GM18519 (cell line): Measurements from ENCODE around the gene KCNAB1.
"Not testable (repeated sequence)": the region's sequence is repeated elsewhere in the genome, so short reads cannot be mapped to it uniquely, and the experiment has no call there.

Source experiments
- ATAC-seq: cut with Tn5 transposase; IDR thresholded peaks from one replicate; pipeline ENCODE4 v1.9.1; 2021; ENCODE audit warnings: mild to moderate bottlenecking, moderate library complexity; ENCODE audit not compliant: unreplicated experiment, low FRiP score

The KCNAB1 gene

GRCh38 chr3:156172536-156172935, 52.2 kb downstream of the KCNAB1 start:
- ATAC-seq, result no peak

GRCh38 chr3:156174229-156174847, 54.0 kb downstream of the KCNAB1 start:
- ATAC-seq, result no peak

GRCh38 chr3:156175570-156175969, 55.2 kb downstream of the KCNAB1 start:
- no peak for ATAC-seq

- no peak for ATAC-seq
Measured at GRCh38 chr3:156176048-156176447, 55.7 kb downstream of the KCNAB1 start.

GRCh38 chr3:156176629-156177210, 56.3 kb downstream of the KCNAB1 start:
- ATAC-seq, result no peak

- ATAC-seq, result no peak
Measured at GRCh38 chr3:156180077-156180476, 59.7 kb downstream of the KCNAB1 start.

GRCh38 chr3:156181509-156181908, 61.1 kb downstream of the KCNAB1 start:
- ATAC-seq, result no peak

GRCh38 chr3:156183396-156183795, 63.0 kb downstream of the KCNAB1 start:
- ATAC-seq, result no peak

- ATAC-seq, result no peak
Measured at GRCh38 chr3:156184156-156184555, 63.8 kb downstream of the KCNAB1 start.

GRCh38 chr3:156187146-156187769, 66.9 kb downstream of the KCNAB1 start:
- no peak for ATAC-seq

- no peak for ATAC-seq
Measured at GRCh38 chr3:156188757-156189156, 68.4 kb downstream of the KCNAB1 start.

- ATAC-seq, result no peak
Measured at GRCh38 chr3:156189927-156190326, 69.5 kb downstream of the KCNAB1 start.

- not testable (repeated sequence) for ATAC-seq
Measured at GRCh38 chr3:156194945-156195344, 74.6 kb downstream of the KCNAB1 start.

- not testable (repeated sequence) for ATAC-seq
Measured at GRCh38 chr3:156197152-156197551, 76.8 kb downstream of the KCNAB1 start.

- ATAC-seq, result no peak
Measured at GRCh38 chr3:156201411-156202405, 81.3 kb downstream of the KCNAB1 start.

- ATAC-seq, result no peak
Measured at GRCh38 chr3:156206157-156206556, 85.8 kb downstream of the KCNAB1 start.

- ATAC-seq, result no peak
Measured at GRCh38 chr3:156207802-156208685, 87.7 kb downstream of the KCNAB1 start.

GRCh38 chr3:156209631-156210335, 89.4 kb downstream of the KCNAB1 start:
- no peak for ATAC-seq

GRCh38 chr3:156211583-156211982, 91.2 kb downstream of the KCNAB1 start:
- no peak for ATAC-seq
